Measurements from ENCODE around the gene THADA.
"Not testable (repeated sequence)": the region's sequence is repeated elsewhere in the genome, so short reads cannot be mapped to it uniquely, and the experiment has no call there.

THADA gene

DNA sequence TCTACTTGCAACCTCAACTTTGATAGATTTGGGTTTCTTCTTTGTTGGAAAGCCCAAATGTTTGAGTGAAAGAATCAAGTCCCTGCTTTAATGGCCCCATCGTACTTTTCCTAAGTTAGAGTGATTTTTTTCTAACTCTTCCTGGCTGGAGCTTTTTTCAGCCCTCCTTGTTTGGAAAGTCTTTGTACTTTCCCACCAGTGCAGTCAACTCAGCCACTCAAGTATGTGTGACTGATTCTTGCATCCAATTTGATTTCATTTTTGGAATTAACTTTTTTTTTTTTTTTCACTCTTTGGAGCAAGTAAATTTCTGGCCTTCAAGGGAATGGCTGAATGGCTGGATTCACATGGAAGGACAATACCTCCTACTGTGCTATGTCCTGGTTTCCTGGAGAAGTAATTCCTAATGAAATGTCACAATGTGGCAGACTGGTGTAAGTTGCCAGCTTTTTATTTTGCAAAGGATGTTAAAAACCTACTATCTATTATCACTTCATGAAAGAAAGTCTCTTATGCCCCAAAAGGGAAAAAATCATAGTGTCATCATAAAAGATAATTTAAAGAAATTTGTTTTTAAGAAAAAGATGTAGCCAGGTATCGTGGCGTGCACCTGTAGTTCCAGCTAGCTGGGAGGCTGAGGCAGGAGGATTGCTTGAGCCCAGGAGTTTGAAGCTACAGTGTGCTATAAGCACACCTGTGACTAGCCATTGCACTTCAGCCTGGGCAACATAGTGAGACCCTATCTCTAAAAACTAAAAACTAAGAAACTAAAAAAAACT lies 293.5 kb downstream of the THADA start:
- DNase-seq (ENCODE audit: low read depth): no peak

DNA sequence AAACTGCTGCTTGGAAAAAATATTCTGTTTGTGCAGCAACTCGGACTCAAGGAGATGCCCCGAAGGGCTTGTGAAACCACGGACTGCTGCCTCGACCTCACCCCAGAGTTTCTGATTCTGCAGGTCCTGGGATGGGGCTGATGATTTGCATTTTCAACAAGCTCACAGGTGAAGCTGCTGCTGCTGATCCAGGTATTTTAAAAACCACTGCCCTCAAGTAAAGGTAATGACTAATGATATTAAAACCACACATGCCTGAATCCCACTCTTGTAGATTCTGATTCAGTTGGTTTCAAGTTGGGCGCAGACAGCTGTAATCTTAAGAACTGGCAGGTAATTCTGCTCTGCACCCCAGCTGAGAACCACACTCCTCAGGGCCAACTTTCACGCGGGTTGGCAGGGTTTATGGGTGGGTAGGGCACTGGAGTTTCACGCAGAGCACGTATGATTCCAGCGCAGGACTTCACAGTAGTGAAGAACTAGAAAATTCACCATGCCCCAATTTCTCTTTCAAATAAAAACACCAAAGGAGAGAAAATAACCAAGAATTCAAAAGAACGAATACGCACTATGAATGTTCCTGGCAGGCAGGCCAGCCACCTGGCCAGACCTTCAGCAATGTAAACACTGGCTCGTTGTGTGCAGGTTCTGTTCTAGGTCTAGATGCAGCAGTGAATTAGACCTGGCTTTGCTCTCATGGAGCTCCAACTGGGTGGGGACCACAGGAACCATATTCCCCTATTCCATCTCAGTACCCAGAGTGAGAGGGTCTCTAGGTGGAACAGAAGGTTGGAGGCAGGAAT lies 294.9 kb downstream of the THADA start:
- DNase-seq (ENCODE audit: low read depth): no peak

DNA sequence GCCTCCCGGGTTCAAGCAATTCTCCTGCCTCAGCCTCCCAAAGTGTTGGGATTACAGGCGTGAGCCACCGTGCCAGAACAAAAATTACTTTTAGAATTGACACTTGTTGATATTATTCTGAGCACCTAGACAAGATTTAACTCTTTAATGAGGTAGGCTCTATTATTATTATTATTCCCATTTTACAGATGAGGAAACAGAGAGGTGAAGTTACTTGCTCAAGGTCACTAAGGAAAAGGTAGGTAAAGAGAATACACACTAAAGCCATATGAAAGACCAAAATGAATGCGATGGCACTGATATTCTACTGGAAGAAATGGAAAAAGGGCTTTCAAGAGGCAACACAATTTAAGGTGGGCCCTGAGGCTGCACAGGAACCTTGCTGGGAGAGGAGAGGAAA lies 295.6 kb downstream of the THADA start:
- DNase-seq (ENCODE audit: low read depth): no peak

DNA sequence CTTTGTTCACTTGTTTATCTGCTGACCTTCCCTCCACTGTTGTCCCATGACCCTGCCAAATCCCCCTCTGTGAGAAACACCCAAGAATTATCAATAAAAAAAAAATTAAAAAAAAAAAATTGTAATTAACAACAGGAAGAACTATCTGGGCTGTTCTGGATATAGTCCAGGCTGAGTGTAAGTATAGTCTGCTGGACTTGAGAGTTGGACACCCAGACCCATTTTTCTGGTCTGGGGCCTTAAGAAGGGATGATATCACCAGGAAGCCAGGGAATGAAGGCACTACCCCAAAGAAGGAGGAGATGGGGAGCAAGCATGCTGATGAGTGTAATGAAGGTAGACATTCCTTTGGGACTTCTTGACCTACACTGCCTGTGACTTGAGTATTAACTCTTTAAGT lies 297.3 kb downstream of the THADA start:
- no peak for DNase-seq (ENCODE audit: low read depth)

DNA sequence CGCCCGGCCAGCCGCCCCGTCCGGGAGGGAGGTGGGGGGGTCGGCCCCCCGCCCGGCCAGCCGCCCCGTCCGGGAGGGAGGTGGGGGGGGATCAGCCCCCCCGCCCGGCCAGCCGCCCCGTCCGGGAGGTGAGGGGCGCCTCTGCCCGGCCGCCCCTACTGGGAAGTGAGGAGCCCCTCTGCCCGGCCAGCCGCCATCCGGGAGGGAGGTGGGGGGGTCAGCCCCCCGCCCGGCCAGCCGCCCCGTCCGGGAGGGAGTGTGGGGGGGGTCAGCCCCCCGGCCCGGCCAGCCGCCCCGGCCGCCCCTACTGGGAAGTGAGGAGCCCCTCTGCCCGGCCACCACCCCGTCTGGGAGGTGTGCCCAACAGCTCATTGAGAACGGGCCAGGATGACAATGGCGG lies 298.1 kb downstream of the THADA start:
- not testable (repeated sequence) for DNase-seq (ENCODE audit: low read depth)

DNA sequence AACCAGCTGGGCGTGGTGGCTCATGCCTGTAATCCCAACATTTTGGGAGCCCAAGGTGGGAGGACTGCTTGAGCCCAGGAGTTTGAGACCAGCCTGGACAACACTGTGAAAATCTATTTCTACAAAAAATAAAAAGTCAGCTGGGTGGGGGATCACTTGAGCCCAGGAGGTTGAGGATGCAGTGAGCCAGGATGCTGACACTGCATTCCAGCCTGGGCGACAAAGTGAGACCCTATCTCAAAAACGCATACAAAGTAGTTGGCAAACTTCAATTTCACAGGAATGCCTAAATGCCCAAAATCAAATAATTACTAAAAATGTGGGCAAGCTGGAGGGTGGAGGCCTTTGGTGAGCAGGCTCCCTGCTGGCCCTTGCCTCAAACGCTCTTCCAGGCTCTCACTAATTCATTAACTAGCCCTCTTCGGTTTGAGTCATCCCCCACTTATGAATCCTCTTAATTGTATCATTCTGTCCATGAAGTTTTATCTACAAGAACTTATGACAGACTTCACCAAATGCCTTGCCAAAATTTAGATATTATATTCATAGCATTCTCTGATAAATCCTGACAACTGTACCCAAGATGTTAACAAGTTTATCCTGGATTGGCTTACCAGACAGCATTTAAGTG lies 300.8 kb downstream of the THADA start:
- no peak for DNase-seq (ENCODE audit: low read depth)

DNA sequence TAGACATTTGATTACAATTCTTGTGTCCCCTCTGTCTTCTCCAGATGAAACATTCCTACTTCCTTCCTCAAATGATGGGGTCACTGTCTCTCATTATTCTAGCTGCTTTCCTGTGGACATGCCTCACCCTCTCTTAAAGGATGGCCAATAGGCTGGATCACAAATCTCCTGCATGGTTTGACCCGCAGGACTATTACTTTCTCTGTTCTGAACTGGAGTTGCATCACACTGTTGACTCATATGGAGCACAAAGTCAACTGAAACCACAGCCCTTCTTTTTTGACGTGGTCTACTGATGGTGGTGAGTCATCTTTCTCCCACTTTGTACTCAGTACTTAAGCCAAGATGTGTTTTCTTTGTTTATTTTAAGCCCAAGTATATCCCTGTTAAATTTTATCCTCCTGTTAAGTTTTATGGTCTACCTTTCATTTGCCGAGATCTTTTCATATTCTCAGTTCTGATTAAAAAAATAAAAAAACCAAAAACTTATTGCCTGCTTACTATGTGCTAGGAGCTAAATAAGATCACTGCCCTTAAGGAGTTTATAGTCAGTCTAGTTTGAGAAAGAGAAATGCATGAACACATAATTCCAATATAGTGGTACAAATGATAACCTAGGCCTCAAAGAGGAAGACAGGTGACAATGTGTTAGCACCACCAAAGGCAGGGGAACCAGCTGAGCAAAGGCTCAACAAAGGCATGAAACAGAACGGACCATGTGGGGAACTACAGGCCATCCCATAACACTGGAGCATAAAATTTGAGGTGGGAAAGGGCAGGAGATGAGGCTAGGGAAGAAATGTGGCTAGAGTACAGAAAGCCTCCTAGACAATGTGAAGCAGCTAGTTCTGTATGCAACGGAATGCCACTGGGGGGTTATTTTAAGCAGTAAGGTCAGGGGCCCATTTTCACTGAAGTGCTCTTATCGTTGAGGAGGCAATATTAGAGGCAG lies 301.8 kb downstream of the THADA start:
- no peak for DNase-seq (ENCODE audit: low read depth)

DNA sequence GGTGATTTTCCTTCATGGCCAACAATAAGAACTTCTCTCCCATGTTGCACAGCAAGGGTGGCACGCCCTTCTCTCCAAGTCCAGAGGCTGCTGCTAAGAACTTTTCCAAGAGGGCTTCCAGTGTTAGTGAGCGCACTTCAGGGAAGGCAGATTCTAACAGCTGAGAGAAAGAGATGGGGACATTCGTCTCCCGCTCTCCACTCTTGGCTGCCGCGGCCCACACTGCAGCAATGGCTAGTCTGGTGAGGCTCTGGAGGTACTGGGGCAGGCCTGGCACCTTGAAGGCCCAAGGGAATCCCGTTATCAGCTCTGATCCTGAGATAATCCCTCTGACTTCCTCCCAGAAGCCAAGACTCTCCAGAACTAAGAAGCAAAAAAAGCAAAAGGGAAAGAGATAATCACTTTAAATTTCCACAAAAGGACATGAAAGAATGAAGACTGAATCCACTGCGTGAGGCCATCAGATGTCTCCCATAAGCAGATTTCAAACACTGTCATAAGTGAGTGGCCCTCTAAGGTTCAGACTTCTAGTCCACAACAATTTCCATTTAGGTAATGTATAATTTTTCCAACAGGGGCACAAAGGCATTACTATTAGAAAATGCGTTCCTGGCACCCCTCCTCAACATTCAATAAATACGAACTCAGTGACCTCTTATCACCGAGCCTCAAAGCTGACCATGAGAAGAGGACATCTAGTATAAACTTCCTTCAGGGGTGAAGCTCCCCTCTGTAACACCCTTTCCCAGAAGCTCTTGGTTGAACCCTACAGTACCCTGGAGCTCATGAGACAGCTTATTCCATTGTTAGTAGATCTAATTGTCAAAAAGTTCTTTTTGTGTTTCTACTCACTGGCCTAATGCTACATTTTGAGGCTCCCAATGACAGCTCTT lies 302.7 kb downstream of the THADA start:
- no peak for DNase-seq (ENCODE audit: low read depth)

DNA sequence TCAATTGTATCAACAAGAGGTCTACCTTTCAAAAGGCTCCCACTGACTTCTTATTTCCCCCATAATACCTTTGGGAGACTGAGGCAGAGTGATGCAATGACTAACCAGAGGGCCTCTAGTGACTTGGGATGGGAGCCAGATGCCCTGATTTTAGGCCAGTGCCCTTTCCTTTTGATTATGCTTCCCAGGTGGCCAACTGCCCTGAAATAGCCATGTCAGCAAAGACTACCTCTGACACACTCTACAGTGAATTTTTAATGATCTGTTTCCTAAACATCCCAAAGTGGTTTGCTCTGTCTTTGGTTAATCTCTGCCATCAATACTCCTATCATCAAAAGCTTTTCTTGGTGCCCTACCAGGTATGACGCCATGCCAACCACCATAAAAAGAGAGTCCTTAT lies 303.5 kb downstream of the THADA start:
- no peak for DNase-seq (ENCODE audit: low read depth)

DNA sequence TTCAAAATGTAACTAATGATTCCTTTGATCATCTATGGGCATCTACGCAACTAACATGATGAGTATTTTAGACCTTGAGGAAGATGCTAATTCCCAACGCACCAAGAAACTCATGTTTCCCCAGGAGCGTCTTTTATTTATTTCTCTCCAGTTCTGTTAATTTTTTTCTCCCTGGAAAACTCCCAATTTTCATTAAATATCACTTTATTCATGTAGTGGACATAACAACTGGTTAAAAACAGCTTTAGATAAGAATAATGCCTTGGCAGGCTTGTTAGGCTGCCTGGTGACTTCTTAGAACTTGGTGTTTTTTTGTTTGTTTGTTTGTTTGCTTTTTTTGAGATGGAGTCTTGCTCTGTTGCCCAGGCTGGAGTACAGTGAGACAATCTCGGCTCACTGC lies 306.5 kb downstream of the THADA start:
- DNase-seq (ENCODE audit: low read depth): no peak

DNA sequence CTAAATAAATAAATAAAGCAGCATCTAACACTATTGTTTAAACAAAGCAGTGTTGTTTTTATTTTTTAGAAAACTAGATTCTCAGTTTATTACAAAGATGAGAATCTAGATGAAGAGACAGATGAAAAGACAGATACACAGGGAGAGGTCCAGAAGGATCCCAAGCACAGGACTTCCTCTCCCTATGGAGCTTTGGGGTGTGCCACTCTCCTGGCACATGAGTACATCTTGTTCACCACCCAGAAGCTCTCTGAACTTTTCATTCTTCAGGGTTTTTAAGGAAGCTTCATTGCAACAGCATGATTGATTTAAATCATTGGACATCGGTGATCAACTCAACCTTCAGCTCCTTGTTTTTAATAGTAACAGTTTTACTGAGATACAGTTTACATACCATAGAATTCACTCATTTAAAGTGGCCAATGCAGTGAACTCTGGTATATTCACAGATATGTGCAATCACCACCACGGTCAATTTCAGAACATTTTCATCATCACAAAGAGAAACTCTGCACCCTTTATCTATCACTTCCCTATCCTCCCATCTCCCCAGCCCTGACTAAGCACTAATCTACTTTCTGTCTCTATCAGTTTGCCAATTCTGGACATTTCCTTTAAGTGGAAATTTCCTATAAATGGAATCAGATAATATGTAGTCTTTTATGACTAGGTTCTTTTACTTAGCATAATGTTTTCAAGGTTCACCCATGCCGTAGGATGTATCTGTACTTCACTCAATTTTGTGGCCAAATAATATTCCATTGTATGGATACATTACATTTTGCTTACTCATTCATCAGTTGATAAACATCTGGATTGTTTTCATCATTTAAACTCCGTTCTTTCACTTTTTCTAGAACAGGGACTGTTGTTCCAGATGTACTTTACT lies 307.2 kb downstream of the THADA start:
- no peak for DNase-seq (ENCODE audit: low read depth)

DNA sequence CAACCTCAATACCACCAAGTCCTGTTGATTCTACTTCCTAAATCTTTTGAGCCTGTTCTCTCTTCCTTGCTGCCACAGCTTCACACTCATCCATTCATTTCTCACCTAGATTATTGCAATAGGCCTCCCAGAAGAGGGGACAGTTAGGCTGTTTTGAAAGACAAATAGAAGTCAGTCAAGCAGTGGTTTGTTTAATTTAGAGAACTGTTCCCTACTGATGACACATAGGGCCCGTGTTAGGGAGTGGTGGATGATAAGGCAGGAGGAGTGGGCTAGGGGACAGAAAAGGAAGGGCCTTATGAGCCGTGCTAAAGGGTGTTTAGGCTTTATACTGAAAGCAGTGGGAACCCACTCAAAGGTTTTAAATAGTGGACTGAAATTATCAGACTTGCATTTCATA lies 309.9 kb downstream of the THADA start:
- DNase-seq (ENCODE audit: low read depth): no peak

DNA sequence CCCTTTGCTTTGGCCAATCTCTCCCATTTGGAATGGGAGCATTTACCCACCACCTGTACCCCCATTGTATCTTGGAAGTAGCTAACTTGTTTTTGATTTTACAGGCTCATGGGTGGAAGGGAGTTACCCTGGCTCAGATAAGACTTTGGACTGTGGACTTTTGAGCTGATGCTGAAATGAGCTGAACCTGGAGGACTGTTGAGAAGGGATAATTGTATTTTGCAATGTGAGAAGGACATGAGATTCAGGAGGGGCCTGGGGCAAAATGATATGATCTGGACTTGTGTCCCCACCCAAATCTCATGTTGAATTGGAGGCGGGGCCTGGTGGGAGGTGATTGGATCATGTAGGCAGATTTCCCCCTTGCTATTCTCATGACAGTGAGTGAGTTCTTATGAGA lies 310.9 kb downstream of the THADA start:
- DNase-seq (ENCODE audit: low read depth): no peak

DNA sequence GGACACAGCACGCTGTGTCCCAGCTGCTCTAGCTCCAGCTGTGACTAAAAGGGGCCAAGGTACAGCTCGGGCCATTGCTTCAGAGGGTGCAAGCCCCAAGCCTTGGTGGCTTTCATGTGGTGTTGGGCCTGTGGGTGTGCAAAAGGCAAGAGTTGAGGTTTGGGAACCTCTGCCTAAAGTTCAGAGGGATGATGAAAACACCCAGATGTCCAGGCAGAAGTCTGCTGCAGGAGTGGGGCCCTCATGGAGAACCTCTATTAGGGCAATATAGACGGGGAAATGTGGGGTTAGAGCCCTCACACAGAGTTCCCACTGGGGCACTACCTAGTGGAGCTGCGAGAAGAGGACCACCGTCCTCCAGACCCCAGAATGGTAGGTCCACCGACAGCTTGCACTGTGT lies 311.5 kb downstream of the THADA start:
- DNase-seq (ENCODE audit: low read depth): not testable (repeated sequence)

DNA sequence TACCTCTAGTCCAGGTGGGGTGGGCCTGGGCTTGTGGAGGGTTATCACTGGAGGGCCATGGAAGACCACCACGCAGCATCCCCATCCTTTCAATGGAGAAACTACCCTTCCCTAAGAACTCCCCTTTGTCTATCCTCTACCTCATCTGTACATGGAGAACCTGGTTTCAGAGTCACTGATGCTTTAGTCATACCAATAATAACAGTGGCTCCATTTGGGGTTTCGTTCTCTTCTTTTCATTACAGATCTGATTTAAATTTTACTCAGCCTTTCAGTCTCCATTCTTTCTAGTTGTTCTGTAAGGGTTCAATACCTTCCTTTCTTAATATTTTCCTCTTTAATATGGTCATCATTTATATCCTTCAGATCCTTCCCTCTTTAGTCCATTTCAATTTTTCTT lies 314.8 kb downstream of the THADA start:
- DNase-seq (ENCODE audit: low read depth): no peak

DNA sequence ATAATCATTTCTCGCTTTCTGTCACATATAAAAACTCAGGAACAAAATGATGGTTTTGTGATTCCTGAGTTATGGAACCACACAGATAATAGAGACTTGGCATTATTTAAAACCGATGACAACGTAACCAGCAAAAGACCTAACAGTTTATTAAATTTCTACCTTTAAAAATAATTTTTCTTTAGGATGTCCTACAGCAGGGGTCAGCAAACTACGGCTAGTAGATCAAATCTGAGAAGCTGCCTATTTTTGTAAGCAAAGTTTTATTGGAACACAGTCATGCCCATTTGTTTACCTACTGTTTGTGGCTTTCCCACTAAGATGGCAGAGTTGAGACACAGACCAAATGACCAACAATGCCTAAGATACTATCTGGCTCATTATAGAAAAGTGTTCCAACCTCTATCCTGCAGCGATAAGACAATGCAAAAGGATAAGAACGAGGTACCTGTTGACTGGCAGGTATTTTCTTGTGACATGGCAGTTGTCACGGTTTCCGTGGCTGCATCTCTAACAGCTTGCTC lies 316.5 kb downstream of the THADA start:
- DNase-seq (ENCODE audit: low read depth): no peak

DNA sequence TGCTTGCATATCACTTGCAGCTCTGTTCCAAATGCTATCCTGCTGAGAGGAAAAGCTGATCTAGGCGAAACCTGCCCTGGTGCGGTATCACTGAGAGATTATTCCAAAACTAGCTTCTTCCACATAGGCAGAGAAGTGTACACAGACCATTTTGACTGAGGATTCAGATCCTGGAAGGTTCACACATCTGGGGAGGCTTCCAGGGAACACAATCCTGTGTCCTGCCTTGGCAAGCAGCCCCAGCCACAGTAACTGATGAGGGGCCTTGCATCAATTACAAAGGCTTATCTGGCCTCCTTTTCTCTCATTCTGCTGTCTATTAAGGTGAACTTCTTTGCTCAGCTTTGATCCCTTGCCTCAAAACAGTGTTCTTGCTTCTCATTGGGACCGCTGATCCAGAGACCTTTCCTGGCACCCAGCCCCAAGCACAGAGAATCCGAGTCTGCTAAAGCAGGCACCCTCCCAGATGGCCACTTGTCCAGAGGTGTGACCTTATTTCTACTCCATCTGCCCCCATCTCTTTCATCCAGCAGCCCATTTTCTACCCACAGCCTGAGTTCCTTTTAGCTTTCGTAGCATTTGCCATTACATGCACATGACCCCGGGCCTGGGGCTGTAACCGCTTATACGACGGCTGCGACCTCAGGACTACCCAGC lies 317.1 kb downstream of the THADA start:
- DNase-seq (ENCODE audit: low read depth): no peak

DNA sequence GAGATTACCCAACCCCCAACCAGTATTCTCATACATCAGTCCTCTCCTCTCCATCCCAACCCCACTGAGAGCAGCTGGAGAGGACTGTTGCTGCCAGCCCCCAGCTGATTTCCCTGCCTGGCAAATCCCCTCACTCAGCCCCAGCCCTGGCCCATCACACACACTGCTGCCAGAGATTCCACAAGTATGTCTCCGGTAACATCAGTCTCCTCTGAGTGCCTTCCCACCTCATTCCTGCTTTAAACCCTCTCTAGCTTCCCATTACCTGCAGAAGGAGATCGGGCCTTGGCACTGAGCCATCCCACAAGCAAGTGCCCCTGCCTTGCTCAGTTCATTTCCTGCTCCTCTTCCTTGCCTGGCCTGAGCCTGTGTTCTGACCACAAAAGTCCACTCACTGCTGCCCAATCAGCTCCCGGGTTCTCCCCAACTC lies 318.9 kb downstream of the THADA start:
- no peak for DNase-seq (ENCODE audit: low read depth)
